Measurements from ENCODE around the gene PPL. TPM values are rescaled to one million over a fixed set of nuclear protein-coding genes. Genes with fewer than 3 reads are reported as not detected.

The PPL gene
- total and polyA plus RNA-seq, 2 of the 13 experiments (the other 11 are each of a cell fraction or from before 2014, with no cell fraction given) = 5.7 to 6.6 TPM

DNA sequence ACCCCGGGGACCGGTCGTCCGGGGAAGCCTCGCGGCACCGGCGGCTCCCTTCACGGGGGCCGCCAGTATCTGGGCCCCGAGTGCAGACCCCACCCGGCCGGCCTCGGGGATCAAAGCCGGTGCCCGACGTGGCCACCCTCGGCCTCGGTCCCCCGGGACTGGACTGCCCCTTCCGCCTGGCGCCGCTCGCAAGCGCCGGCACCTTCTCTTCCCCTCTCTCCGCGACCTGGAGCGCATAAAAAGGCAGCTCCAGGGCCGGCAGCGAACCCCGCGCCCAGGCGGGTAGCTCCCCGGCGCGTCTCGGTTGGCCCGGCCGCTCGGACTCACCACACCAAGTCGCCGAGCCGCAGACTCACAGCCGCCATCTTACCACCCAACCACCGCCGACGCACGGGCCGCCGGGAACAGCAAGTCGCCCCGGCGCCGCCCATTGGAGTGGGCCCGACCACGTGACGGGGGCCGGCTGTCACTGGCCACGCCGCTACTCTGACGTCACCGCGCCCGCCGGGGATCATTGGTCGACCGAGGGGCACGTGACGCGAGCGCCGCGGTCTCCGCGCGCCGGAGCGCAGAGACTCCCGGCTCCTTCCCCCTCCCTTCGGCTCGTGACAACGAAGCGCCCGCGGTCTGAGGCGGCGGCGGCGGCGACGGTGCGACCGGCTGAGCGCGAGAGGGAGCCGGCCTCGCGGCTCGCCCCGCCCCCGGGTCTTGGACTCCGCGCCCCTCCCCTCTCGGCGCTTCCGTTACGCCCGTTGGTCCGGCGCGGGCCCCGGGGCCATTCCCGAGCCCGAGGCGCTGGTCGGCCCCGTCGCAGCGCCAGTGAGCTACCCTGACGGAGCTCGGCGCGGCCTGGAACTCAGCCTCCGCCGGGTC lies 89.8 kb downstream of the PPL start, which contains the start of the genes GLYR1 and UBN1 (continued):
- TF ChIP-seq ZBTB40 (IDR thresholded peaks at IDR 0.05) = no peak
- TF ChIP-seq ZBTB40 (CRISPR knock-in tag; IDR thresholded peaks at IDR 0.05) = peak; percentile 46
- no peak for TF ChIP-seq PAWR (CRISPR knock-in tag; IDR thresholded peaks at IDR 0.05; ENCODE audit: borderline replicate concordance)
- no peak; the same call in 1 of the 2 replicates for TF ChIP-seq ZNF343 (CRISPR knock-in tag; IDR thresholded peaks at IDR 0.05)
- TF ChIP-seq, protein P1, sequence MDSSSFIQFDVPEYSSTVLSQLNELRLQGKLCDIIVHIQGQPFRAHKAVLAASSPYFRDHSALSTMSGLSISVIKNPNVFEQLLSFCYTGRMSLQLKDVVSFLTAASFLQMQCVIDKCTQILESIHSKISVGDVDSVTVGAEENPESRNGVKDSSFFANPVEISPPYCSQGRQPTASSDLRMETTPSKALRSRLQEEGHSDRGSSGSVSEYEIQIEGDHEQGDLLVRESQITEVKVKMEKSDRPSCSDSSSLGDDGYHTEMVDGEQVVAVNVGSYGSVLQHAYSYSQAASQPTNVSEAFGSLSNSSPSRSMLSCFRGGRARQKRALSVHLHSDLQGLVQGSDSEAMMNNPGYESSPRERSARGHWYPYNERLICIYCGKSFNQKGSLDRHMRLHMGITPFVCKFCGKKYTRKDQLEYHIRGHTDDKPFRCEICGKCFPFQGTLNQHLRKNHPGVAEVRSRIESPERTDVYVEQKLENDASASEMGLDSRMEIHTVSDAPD (CRISPR knock-in tag; IDR thresholded peaks at IDR 0.05) = no peak
- TF ChIP-seq DNMT1 (CRISPR knock-in tag; IDR thresholded peaks at IDR 0.05) = no peak
- peak; percentile 61; the same call in 1 of the 2 replicates for TF ChIP-seq KMT2B (CRISPR knock-in tag; IDR thresholded peaks at IDR 0.05)
- no peak for TF ChIP-seq NFAT5 (CRISPR knock-in tag; IDR thresholded peaks at IDR 0.05)
- no peak for TF ChIP-seq TMF1 (CRISPR knock-in tag; IDR thresholded peaks at IDR 0.05; ENCODE audit: low read depth)
- no peak for TF ChIP-seq PAX8 (CRISPR knock-in tag; IDR thresholded peaks at IDR 0.05; ENCODE audit: borderline replicate concordance)
- TF ChIP-seq ZNF788 (CRISPR knock-in tag; IDR thresholded peaks at IDR 0.05; ENCODE audit: borderline replicate concordance) = peak; percentile 49; the same call in 1 of the 2 replicates

Data from HepG2 (cell line).